CD4-positive, alpha-beta T cell (primary cell): ENCODE results near the gene INSYN2A. TPM values are rescaled to one million over a fixed set of nuclear protein-coding genes. Genes with fewer than 3 reads are reported as not detected.

Source experiments
- ATAC-seq: fragments of 200-7000 bp; cut with Tn5 transposase; one replicate; pipeline ENCODE4 v1.10.0; 2022; ENCODE audit warnings: mild to moderate bottlenecking; ENCODE audit not compliant: poor library complexity
- CTCF ChIA-PET: fragments of 350-600 bp; sonication (Branson Sonifier 250); formaldehyde crosslinking; loops from one replicate; lab custom pipeline; 2021; ENCODE audit warnings: antibody characterized with exemption, inconsistent platforms; lab: Charles Lee
- POLR2A ChIA-PET: fragments of 350-600 bp; sonication (Branson Sonifier 250); formaldehyde crosslinking; loops from one replicate; lab custom pipeline; 2021; ENCODE audit warnings: antibody characterized with exemption, inconsistent platforms; lab: Charles Lee
- DNase-seq, 14 experiments: peaks; one replicate each; pipeline ENCODE4 v3.0.0-alpha.2; 2013 to 2020; ENCODE audit warnings: mixed read lengths in 2 of 14
- H3K27ac ChIP-seq, 2 donors: one replicate each; pipeline versions ENCODE4 v1.5.1 to v1.7.0; 2013; ENCODE audit warnings: low read length in 2 of 2, low read depth in 1 of 2, mild to moderate bottlenecking in 1 of 2
- H3K27me3 ChIP-seq, 2 experiments: 1 replicate in 1 of 2; 2 replicates in 1 of 2; pipeline versions ENCODE4 v1.6.1 to v1.7.0; 2013; ENCODE audit warnings: low read length in 2 of 2, control low read depth in 1 of 2, mild to moderate bottlenecking in 1 of 2, moderate library complexity in 1 of 2; ENCODE audit not compliant: insufficient read depth in 2 of 2, control insufficient read depth in 1 of 2
- H3K36me3 ChIP-seq: one replicate; pipeline ENCODE4 v1.6.1; 2013; ENCODE audit warnings: low read length, control low read depth; ENCODE audit not compliant: insufficient read depth
- H3K4me1 ChIP-seq: one replicate; pipeline ENCODE4 v1.6.1; 2013; ENCODE audit warnings: low read length, control low read depth; ENCODE audit not compliant: insufficient read depth
- H3K4me3 ChIP-seq: one replicate; pipeline ENCODE4 v1.5.1; 2013; ENCODE audit warnings: mild to moderate bottlenecking, low read length, moderate library complexity
- H3K9me3 ChIP-seq, 2 experiments: 1 replicate in 1 of 2; 2 replicates in 1 of 2; pipeline versions ENCODE4 v1.6.1 to v1.7.0; 2013; ENCODE audit warnings: low read length in 2 of 2, mild to moderate bottlenecking in 2 of 2, control low read depth in 1 of 2, moderate library complexity in 1 of 2; ENCODE audit not compliant: control insufficient read depth in 1 of 2, insufficient read depth in 1 of 2
- H3K27ac Mint-ChIP-seq: one replicate; pipeline ENCODE4 v1.8.0; 2020; ENCODE audit warnings: mixed read lengths
- H3K27me3 Mint-ChIP-seq: one replicate; pipeline ENCODE4 v1.8.0; 2021; ENCODE audit warnings: mixed read lengths
- H3K36me3 Mint-ChIP-seq: one replicate; pipeline ENCODE4 v1.8.0; 2021; ENCODE audit warnings: low read depth, mixed read lengths
- H3K4me1 Mint-ChIP-seq: one replicate; pipeline ENCODE4 v1.8.0; 2021; ENCODE audit warnings: low read depth, mixed read lengths
- H3K4me3 Mint-ChIP-seq: one replicate; pipeline ENCODE4 v1.8.0; 2020; ENCODE audit warnings: mild to moderate bottlenecking, mixed read lengths
- H3K9me3 Mint-ChIP-seq: one replicate; pipeline ENCODE4 v1.8.0; 2020; ENCODE audit warnings: mixed read lengths
- CTCF ChIP-seq: fragments of 200-600 bp; IDR thresholded peaks from one replicate; pipeline ENCODE4 v1.8.0; 2022; ENCODE audit warnings: antibody characterized with exemption, mild to moderate bottlenecking
- intact Hi-C, 2 experiments: fragments of 100-400 bp; cut with DNase I in 1 of 2; cut with micrococcal nuclease in 1 of 2; formaldehyde crosslinking; loops; one replicate each; pipeline versions ENCODE4 v1.15.1 to v1.9.0; 2023 to 2025; cut with DNase I, micrococcal nuclease
- polyA plus RNA-seq, 2 donors: library from polyadenylated mRNA; unstranded; fragments of 120-200 nt; gene quantifications; one replicate each; pipeline ENCODE4 v1.2.1, GENCODE V29; 2013
- total RNA-seq, 174 experiments: library from RNA in 2 of 174; stranded (reverse) in 2 of 174; gene quantifications; one replicate each; pipeline ENCODE4 v1.2.3 and lab custom pipeline; 2021 to 2026

INSYN2A gene
- total RNA-seq (not detected), total RNA-seq (lab: John Stamatoyannopoulos, UW) (0 to 1.8 (median 0) reads per million in 172 experiments)
- 0.01 TPM for polyA plus RNA-seq (2013, experiment 1 of 2)
- 0.03 TPM for polyA plus RNA-seq (2013, experiment 2 of 2)

GRCh38 chr10:127196282-127197153, at the start of gene INSYN2A:
Gene INSYN2A (minus strand): TSS chr10:127196591. CDS start chr10:127176395, 20,196 bp downstream.
- TF ChIP-seq CTCF: no peak
- Mint-ChIP-seq H3K36me3 (no peaks in the 10 kb centered on the region), H3K9me3 (no peaks in the 10 kb centered on the region), H3K4me1 (no peaks in the 10 kb centered on the region), H3K27me3 (peaks cover 58% of the 10 kb centered on the region), H3K4me3 (no peak within 1 kb of the TSS), H3K27ac (no peak within 1 kb of the TSS)
- H3K27ac ChIP-seq: no peak within 1 kb of the TSS
- POLR2A ChIA-PET: no interaction called here
- CTCF ChIA-PET: no interaction called here
- peaks cover 22 to 55% of the 10 kb centered on the region in 2 experiments for H3K27me3 ChIP-seq
- ATAC-seq: no peak
- H3K36me3 ChIP-seq: no peaks in the 10 kb centered on the region
- peaks cover 0 to 15% of the 10 kb centered on the region in 2 experiments for H3K9me3 ChIP-seq
- no peaks in the 10 kb centered on the region for H3K4me1 ChIP-seq
- no peak for DNase-seq
- H3K4me3 ChIP-seq: no peak within 1 kb of the TSS
- intact Hi-C loops: no loop called here

DNA sequence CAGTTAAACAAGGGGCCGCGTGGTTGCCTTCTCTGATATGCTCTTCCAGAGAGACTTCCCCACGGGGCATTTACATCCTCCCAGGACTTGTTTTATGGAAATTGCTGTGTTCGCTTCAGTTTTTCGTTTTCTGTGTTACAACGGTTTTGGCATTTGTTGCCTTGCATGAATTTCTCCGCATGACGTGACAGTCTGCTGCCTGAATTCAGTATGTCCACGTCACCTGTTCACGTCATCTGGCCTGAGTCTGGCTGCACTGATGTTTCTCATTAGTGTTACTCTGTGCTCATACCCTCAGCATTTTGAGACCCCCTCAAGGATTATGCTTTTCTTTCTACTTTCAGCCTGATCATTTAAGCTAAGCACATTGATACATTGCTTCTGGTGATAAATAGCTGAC, 49.1 kb upstream of the INSYN2A start:
- intact Hi-C loops: loop anchor here in 1 of 2 experiments (10.0 kb wide), 1 partner anchor 609 kb away; no protein-coding TSS in a partner anchor
- Mint-ChIP-seq H3K4me1 (no peaks in the 10 kb centered on the region), H3K4me3 (no peak overlapping the region), H3K27me3 (peaks cover 30% of the 10 kb centered on the region), H3K9me3 (no peaks in the 10 kb centered on the region), H3K27ac (no peak overlapping the region), H3K36me3 (no peaks in the 10 kb centered on the region)
- no peak for TF ChIP-seq CTCF
- POLR2A ChIA-PET: no interaction called here
- Histone ChIP-seq H3K36me3 (no peaks in the 10 kb centered on the region), H3K4me3 (no peak overlapping the region), H3K27me3 (no peaks in the 10 kb centered on the region), H3K27ac (no peak overlapping the region), H3K4me1 (no peaks in the 10 kb centered on the region), H3K9me3 (no peaks in the 10 kb centered on the region)
- no peak for DNase-seq
- no peak for ATAC-seq
- CTCF ChIA-PET: no interaction called here

DNA sequence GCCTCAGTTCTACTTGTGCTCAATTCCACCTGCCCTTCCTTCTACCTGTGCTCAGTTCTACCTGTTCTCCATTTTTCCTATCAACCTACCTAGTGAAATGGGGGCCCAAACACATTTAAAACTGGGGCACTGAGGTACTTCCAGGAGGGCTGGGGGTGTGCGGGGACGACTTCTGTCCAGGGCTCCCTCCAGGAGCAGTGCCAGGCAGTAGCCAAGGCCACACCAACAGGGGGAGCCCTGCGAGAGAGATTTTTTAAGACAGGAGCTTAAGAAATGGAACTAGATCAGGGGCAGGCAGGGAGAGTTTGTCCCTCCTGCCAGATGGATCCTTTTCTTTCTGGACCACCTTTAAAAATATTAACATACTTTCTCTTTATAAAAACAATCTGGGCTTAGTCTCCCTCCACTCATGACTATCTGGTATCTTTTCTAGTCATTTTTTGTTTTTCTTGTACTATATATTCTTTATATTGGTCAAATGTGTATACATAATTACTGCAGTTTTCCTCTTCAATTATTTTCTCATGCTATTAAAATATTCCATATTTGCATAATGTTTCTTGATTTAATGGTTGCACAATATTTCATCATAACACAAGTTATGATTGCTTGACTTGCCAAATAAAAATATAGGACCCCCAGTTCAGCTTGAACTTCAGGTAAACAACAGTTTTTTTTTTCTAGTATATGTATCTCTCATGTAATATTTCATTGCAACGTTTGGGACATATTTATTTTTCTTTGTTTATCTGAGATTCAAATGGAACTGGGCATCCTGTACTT, 47.3 kb upstream of the INSYN2A start:
- no peak for ATAC-seq
- H3K27ac ChIP-seq: no peak overlapping the region
- H3K9me3 ChIP-seq: no peaks in the 10 kb centered on the region
- Mint-ChIP-seq H3K4me1 (no peaks in the 10 kb centered on the region), H3K4me3 (no peak overlapping the region), H3K9me3 (no peaks in the 10 kb centered on the region), H3K27me3 (peaks cover 22% of the 10 kb centered on the region), H3K27ac (no peak overlapping the region), H3K36me3 (no peaks in the 10 kb centered on the region)
- no peaks in the 10 kb centered on the region for H3K36me3 ChIP-seq
- peak; percentile 48 for TF ChIP-seq CTCF
- H3K4me1 ChIP-seq: no peaks in the 10 kb centered on the region
- DNase-seq: peak in 11 of 14 experiments; percentile 8 to 51 (median 13)
- intact Hi-C loops: loop anchor here (5.0 to 10.0 kb wide), 3 partner anchors 334 to 611 kb away; no protein-coding TSS in a partner anchor
- H3K4me3 ChIP-seq: no peak overlapping the region
- CTCF ChIA-PET: no interaction called here
- POLR2A ChIA-PET: no interaction called here
- no peaks in the 10 kb centered on the region for H3K27me3 ChIP-seq
